ENCODE data around the gene PLCB1. TPM values are rescaled to one million over a fixed set of nuclear protein-coding genes. Genes with fewer than 3 reads are reported as not detected.

PLCB1 gene
- total and polyA plus RNA-seq, 10 of the 15 experiments (the other 5 are each of a cell fraction or from before 2014, with no cell fraction given): 0.05 to 5.3 (median 0.17) TPM; not detected in 1

DNA sequence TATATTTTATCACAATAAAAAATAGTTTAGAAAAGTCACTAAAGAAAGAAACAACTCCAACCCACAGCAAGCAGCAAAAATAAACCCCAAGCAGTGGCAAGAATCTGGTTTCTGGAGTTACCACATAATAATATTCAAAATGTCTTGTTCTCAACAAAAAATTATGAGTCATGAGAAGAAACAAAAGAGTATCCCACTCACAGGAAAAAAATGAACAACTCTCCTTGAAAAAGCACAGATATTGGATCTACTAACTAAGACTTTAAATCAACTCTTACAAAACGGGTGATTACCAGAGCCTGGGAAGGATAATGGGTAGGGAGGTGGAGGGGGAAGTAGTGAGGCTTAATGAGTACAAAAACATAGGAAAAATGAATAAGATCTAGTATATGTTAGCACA, 425.6 kb downstream of the PLCB1 start:
- TF ChIP-seq IRF4 (IDR thresholded peaks at IDR 0.05; ENCODE audit: low read depth, low read length): no peak
- TF ChIP-seq TAF1 (IDR thresholded peaks at IDR 0.05; ENCODE audit: borderline replicate concordance, low read depth, low read length): no peak
- no peak for TF ChIP-seq ASH2L (IDR thresholded peaks at IDR 0.05; ENCODE audit: borderline replicate concordance, low read depth)
- no peak for TF ChIP-seq MEF2A (IDR thresholded peaks at IDR 0.05; ENCODE audit: insufficient read depth, low read depth, low read length)
- no peak for TF ChIP-seq POU2F2 (IDR thresholded peaks at IDR 0.05; ENCODE audit: borderline replicate concordance, low read depth, low read length)
- DNase-seq (ENCODE audit: low read depth, low spot score): no peak
- RAD21 ChIA-PET (ENCODE audit: unreplicated experiment): no interaction called here
- Histone ChIP-seq H3K27me3 (replicated peaks in 1 of 2; ENCODE audit: control insufficient read depth in 2 of 2, insufficient read depth in 2 of 2, low read length in 1 of 2) (no peaks in the 10 kb centered on the region), H2AFZ (ENCODE audit: control insufficient read depth, low read depth, low read length) (no peak overlapping the region), H3K9me3 (replicated peaks; ENCODE audit: control insufficient read depth, insufficient read depth, low read length) (no peaks in the 10 kb centered on the region), H3K4me1 (ENCODE audit: control insufficient read depth, insufficient read depth, low read length) (no peaks in the 10 kb centered on the region), H3K4me3 (no peak overlapping the region), H3K27ac (ENCODE audit: control insufficient read depth, insufficient read depth) (no peak overlapping the region), H3K36me3 (ENCODE audit: control insufficient read depth in 2 of 2, insufficient read depth in 2 of 2, low read length in 1 of 2) (no peaks in the 10 kb centered on the region), H3K4me2 (ENCODE audit: control insufficient read depth, insufficient read depth) (no peak overlapping the region), H3K9ac (ENCODE audit: control insufficient read depth, insufficient read depth, low read length) (no peak overlapping the region), H3K79me2 (ENCODE audit: control insufficient read depth, insufficient read depth, low read length) (no peaks in the 10 kb centered on the region), H4K20me1 (ENCODE audit: control insufficient read depth, insufficient read depth) (no peaks in the 10 kb centered on the region)
- CTCF ChIA-PET: no interaction called here
- no TSS peak for BruUV-seq (replicated peaks)
- POLR2A ChIA-PET: no interaction called here
- 0% methylated on average over 1 of the region's 1 CpG for WGBS (ENCODE audit: insufficient coverage, insufficient replicate concordance, low lambda C conversion rate, missing lambda C conversion rate)
- in situ Hi-C loops (cut with MboI) (no loop called here), intact Hi-C loops (cut with micrococcal nuclease; ENCODE audit: unreplicated experiment) (no loop called here)
- FAIRE-seq: no peak
- no peak for ATAC-seq
- SMC1A ChIA-PET (ENCODE audit: uncharacterized antibody, unreplicated experiment): interaction anchor here (0.7 kb wide), 1 partner anchor 645 kb away, joined by 3 read pairs; no protein-coding TSS in a partner anchor

DNA sequence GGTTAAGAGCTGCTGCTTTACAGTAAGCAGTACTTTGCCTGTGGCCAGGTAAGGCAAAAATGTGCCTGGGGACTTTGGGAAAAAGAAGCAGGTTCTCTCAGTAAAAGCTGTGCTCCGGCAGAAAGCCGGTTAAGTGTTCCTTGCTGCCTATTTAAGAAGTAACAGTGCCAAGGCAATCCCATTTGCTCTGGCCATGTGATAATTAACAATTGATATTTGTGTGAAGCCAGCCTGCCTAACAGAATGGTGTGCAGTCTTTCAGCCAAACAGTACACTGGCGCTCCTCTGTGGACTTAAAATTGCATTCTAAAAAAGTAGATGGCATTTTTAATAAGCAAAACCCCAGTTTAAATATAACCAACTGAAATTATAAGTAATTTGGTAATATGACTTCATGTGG, 430.3 kb downstream of the PLCB1 start:
- DNase-seq (ENCODE audit: low read depth, low spot score) (no peak), FAIRE-seq (no peak), ATAC-seq (no peak)
- in situ Hi-C loops (cut with MboI): no loop called here
- Histone ChIP-seq H3K9ac (ENCODE audit: control insufficient read depth, insufficient read depth, low read length) (no peak overlapping the region), H3K4me3 (no peak overlapping the region), H3K27me3 (replicated peaks in 1 of 2; ENCODE audit: control insufficient read depth in 2 of 2, insufficient read depth in 2 of 2, low read length in 1 of 2) (no peaks in the 10 kb centered on the region), H4K20me1 (ENCODE audit: control insufficient read depth, insufficient read depth) (no peaks in the 10 kb centered on the region), H3K9me3 (replicated peaks; ENCODE audit: control insufficient read depth, insufficient read depth, low read length) (no peaks in the 10 kb centered on the region), H3K36me3 (ENCODE audit: control insufficient read depth in 2 of 2, insufficient read depth in 2 of 2, low read length in 1 of 2) (no peaks in the 10 kb centered on the region), H2AFZ (ENCODE audit: control insufficient read depth, low read depth, low read length) (no peak overlapping the region), H3K27ac (ENCODE audit: control insufficient read depth, insufficient read depth) (no peak overlapping the region), H3K4me2 (ENCODE audit: control insufficient read depth, insufficient read depth) (no peak overlapping the region), H3K79me2 (ENCODE audit: control insufficient read depth, insufficient read depth, low read length) (no peaks in the 10 kb centered on the region), H3K4me1 (ENCODE audit: control insufficient read depth, insufficient read depth, low read length) (no peaks in the 10 kb centered on the region)
- no TSS peak for BruUV-seq (replicated peaks)
- intact Hi-C loops (cut with micrococcal nuclease; ENCODE audit: unreplicated experiment): no loop called here
- RAD21 ChIA-PET (ENCODE audit: unreplicated experiment): no interaction called here
- 65% methylated on average over 3 of the region's 3 CpGs for WGBS (ENCODE audit: insufficient coverage, insufficient replicate concordance, low lambda C conversion rate, missing lambda C conversion rate)
- POLR2A ChIA-PET: no interaction called here
- CTCF ChIA-PET: interaction anchor here (0.7 to 1.2 kb wide), 2 partner anchors 10 to 159 kb away, joined by 3 read pairs; no protein-coding TSS in a partner anchor
- SMC1A ChIA-PET (ENCODE audit: uncharacterized antibody, unreplicated experiment): no interaction called here
- TF ChIP-seq NRF1 (conservative IDR thresholded peaks at IDR 0.05; ENCODE audit: low read depth, low read length): no peak
- TF ChIP-seq ZNF24 (IDR thresholded peaks at IDR 0.05): no peak
- TF ChIP-seq TAF1 (IDR thresholded peaks at IDR 0.05; ENCODE audit: borderline replicate concordance, low read depth, low read length): no peak
- TF ChIP-seq, protein P1, sequence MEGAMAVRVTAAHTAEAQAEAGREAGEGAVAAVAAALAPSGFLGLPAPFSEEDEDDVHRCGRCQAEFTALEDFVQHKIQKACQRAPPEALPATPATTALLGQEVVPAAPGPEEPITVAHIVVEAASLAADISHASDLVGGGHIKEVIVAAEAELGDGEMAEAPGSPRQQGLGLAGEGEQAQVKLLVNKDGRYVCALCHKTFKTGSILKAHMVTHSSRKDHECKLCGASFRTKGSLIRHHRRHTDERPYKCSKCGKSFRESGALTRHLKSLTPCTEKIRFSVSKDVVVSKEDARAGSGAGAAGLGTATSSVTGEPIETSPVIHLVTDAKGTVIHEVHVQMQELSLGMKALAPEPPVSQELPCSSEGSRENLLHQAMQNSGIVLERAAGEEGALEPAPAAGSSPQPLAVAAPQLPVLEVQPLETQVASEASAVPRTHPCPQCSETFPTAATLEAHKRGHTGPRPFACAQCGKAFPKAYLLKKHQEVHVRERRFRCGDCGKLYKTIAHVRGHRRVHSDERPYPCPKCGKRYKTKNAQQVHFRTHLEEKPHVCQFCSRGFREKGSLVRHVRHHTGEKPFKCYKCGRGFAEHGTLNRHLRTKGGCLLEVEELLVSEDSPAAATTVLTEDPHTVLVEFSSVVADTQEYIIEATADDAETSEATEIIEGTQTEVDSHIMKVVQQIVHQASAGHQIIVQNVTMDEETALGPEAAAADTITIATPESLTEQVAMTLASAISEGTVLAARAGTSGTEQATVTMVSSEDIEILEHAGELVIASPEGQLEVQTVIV (IDR thresholded peaks at IDR 0.05; ENCODE audit: borderline replicate concordance, partially characterized antibody): no peak
- TF ChIP-seq POLR2AphosphoS5 (IDR thresholded peaks at IDR 0.05; ENCODE audit: low read length): no peak
- no peak for TF ChIP-seq MTA2 (IDR thresholded peaks at IDR 0.05; ENCODE audit: low read depth)
- TF ChIP-seq FOXK2 (IDR thresholded peaks at IDR 0.05): no peak
- TF ChIP-seq STAT3 (IDR thresholded peaks at IDR 0.05; ENCODE audit: low read depth, low read length): no peak
- no peak for TF ChIP-seq ASH2L (IDR thresholded peaks at IDR 0.05; ENCODE audit: borderline replicate concordance, low read depth)
- no peak for TF ChIP-seq BMI1 (IDR thresholded peaks at IDR 0.05; ENCODE audit: borderline replicate concordance)
- TF ChIP-seq, protein P2, sequence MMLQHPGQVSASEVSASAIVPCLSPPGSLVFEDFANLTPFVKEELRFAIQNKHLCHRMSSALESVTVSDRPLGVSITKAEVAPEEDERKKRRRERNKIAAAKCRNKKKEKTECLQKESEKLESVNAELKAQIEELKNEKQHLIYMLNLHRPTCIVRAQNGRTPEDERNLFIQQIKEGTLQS (IDR thresholded peaks at IDR 0.05; ENCODE audit: borderline replicate concordance, extremely low read depth, low read depth, low read length): no peak
- no peak for TF ChIP-seq TBL1XR1 (IDR thresholded peaks at IDR 0.05; ENCODE audit: low read depth, low read length)
- TF ChIP-seq JUNB (IDR thresholded peaks at IDR 0.05): no peak
- TF ChIP-seq ZNF622 (IDR thresholded peaks at IDR 0.05): no peak
- TF ChIP-seq PML (IDR thresholded peaks at IDR 0.05; ENCODE audit: low read length): no peak
